ENCODE results near the gene MEGF9. TPM values are rescaled to one million over a fixed set of nuclear protein-coding genes. Genes with fewer than 3 reads are reported as not detected.

Gene MEGF9
- total and polyA plus RNA-seq, 2 experiments from 2014 or later, result 10.3 to 27.4 TPM

GRCh38 chr9:120711841-120712538 lies 2.3 kb downstream of the MEGF9 start:
- H3K27me3 ChIP-seq, result no peaks in the 10 kb centered on the region
- TF ChIP-seq EZH2phosphoT487 (IDR thresholded peaks at IDR 0.05; ENCODE audit: low read depth, severe bottlenecking, unreplicated experiment) (no peak), CTCF (IDR thresholded peaks at IDR 0.05; ENCODE audit: poor library complexity) (no peak), EZH2 (IDR thresholded peaks at IDR 0.05; ENCODE audit: borderline replicate concordance) (no peak)
- peak overlapping the region; percentile 87 for H3K4me2 ChIP-seq
- peak overlapping the region; percentile 71 for H3K27ac ChIP-seq
- no peaks in the 10 kb centered on the region for H3K9me3 ChIP-seq (ENCODE audit: low read depth)
- no peaks in the 10 kb centered on the region for H3K36me3 ChIP-seq (replicated peaks; ENCODE audit: insufficient read depth, low read depth)
- H3K79me2 ChIP-seq, result peaks cover 66% of the 10 kb centered on the region
- peaks cover 7% of the 10 kb centered on the region for H4K20me1 ChIP-seq (ENCODE audit: insufficient read depth, poor library complexity, severe bottlenecking)
- 73% methylated on average over 5 of the region's 5 CpGs for WGBS (ENCODE audit: low lambda C conversion rate, missing lambda C conversion rate)
- peaks cover 3% of the 10 kb centered on the region for H3K4me1 ChIP-seq (ENCODE audit: insufficient read depth)
- H3K4me3 ChIP-seq, result peak overlapping the region; percentile 77
- no peaks in the 10 kb centered on the region for H3K9me2 ChIP-seq (replicated peaks; ENCODE audit: insufficient read depth)
- DNase-seq (ENCODE audit: low spot score), result no peak
- no peak overlapping the region for H2AFZ ChIP-seq

- Histone ChIP-seq H2AFZ (no peak overlapping the region), H3K27ac (no peak overlapping the region), H3K36me3 (replicated peaks; ENCODE audit: insufficient read depth, low read depth) (no peaks in the 10 kb centered on the region), H3K79me2 (peaks cover 73% of the 10 kb centered on the region), H3K4me2 (peak overlapping the region; percentile 87), H3K9me3 (ENCODE audit: low read depth) (no peaks in the 10 kb centered on the region), H3K27me3 (no peaks in the 10 kb centered on the region), H3K4me1 (ENCODE audit: insufficient read depth) (peaks cover 3% of the 10 kb centered on the region), H3K9me2 (replicated peaks; ENCODE audit: insufficient read depth) (no peaks in the 10 kb centered on the region), H4K20me1 (ENCODE audit: insufficient read depth, poor library complexity, severe bottlenecking) (peaks cover 7% of the 10 kb centered on the region), H3K4me3 (no peak overlapping the region)
- DNase-seq (ENCODE audit: low spot score), result no peak
- TF ChIP-seq EZH2phosphoT487 (IDR thresholded peaks at IDR 0.05; ENCODE audit: low read depth, severe bottlenecking, unreplicated experiment) (no peak), CTCF (IDR thresholded peaks at IDR 0.05; ENCODE audit: poor library complexity) (no peak), EZH2 (IDR thresholded peaks at IDR 0.05; ENCODE audit: borderline replicate concordance) (no peak)
Observed at GRCh38 chr9:120711354-120711753, 2.9 kb downstream of the MEGF9 start.

GRCh38 chr9:120710110-120710981 lies 3.9 kb downstream of the MEGF9 start:
- Histone ChIP-seq H4K20me1 (ENCODE audit: insufficient read depth, poor library complexity, severe bottlenecking) (peaks cover 7% of the 10 kb centered on the region), H3K27me3 (no peaks in the 10 kb centered on the region), H3K4me2 (peak overlapping the region; percentile 87), H3K36me3 (replicated peaks; ENCODE audit: insufficient read depth, low read depth) (no peaks in the 10 kb centered on the region), H3K4me1 (ENCODE audit: insufficient read depth) (peaks cover 3% of the 10 kb centered on the region), H3K4me3 (no peak overlapping the region), H3K27ac (peak overlapping the region; percentile 19), H3K79me2 (peaks cover 78% of the 10 kb centered on the region), H3K9me3 (ENCODE audit: low read depth) (no peaks in the 10 kb centered on the region), H3K9me2 (replicated peaks; ENCODE audit: insufficient read depth) (no peaks in the 10 kb centered on the region), H2AFZ (peak overlapping the region; percentile 6)
- no peak for DNase-seq (ENCODE audit: low spot score)
- 76% methylated on average over 10 of the region's 10 CpGs for WGBS (ENCODE audit: low lambda C conversion rate, missing lambda C conversion rate)
- TF ChIP-seq CTCF (IDR thresholded peaks at IDR 0.05; ENCODE audit: poor library complexity) (no peak), EZH2phosphoT487 (IDR thresholded peaks at IDR 0.05; ENCODE audit: low read depth, severe bottlenecking, unreplicated experiment) (no peak), EZH2 (IDR thresholded peaks at IDR 0.05; ENCODE audit: borderline replicate concordance) (no peak)
